CD14-positive monocyte (primary cell): Measurements from ENCODE around the gene TMEM63C. TPM values are rescaled to one million over a fixed set of nuclear protein-coding genes. Genes with fewer than 3 reads are reported as not detected.

Experiments used
- DNase-seq, 3 donors: peaks; one replicate each; pipeline ENCODE4 v3.0.0-alpha.2; 2011 to 2022
- H2AFZ ChIP-seq: 2 replicates; pipeline ENCODE4 v1.6.0; 2012; ENCODE audit warnings: mild to moderate bottlenecking, low read depth, low read length, inconsistent platforms; ENCODE audit not compliant: insufficient read depth, poor library complexity, severe bottlenecking
- H3K27ac ChIP-seq, 2 donors: 1 replicate in 1 of 2; 2 replicates in 1 of 2; pipeline ENCODE4 v1.5.1; 2012 to 2013; ENCODE audit warnings: low read length in 2 of 2, control low read depth in 1 of 2, inconsistent platforms in 1 of 2, low read depth in 1 of 2, mild to moderate bottlenecking in 1 of 2
- H3K27me3 ChIP-seq, 2 donors: one replicate each; pipeline versions ENCODE4 v1.6.0 to v1.6.1; 2011 to 2013; ENCODE audit warnings: low read length in 2 of 2; ENCODE audit not compliant: control insufficient read depth in 2 of 2, insufficient read depth in 2 of 2
- H3K36me3 ChIP-seq, 2 donors: replicated peaks in 1 of 2; 1 replicate in 1 of 2; 2 replicates in 1 of 2; pipeline versions ENCODE4 v1.5.1 to v1.6.1; 2012 to 2013; ENCODE audit warnings: low read length in 2 of 2, control low read depth in 1 of 2, inconsistent platforms in 1 of 2, mild to moderate bottlenecking in 1 of 2; ENCODE audit not compliant: insufficient read depth in 2 of 2, control insufficient read depth in 1 of 2
- H3K4me1 ChIP-seq, 2 donors: 1 replicate in 1 of 2; 2 replicates in 1 of 2; pipeline versions ENCODE4 v1.5.1 to v1.6.1; 2012 to 2013; ENCODE audit warnings: low read length in 2 of 2, control low read depth in 1 of 2, inconsistent platforms in 1 of 2, mild to moderate bottlenecking in 1 of 2, moderate library complexity in 1 of 2; ENCODE audit not compliant: insufficient read depth in 2 of 2, control insufficient read depth in 1 of 2
- H3K4me2 ChIP-seq: replicated peaks from 2 replicates; pipeline ENCODE3; 2012; ENCODE audit warnings: low read length, moderate library complexity, mild to moderate bottlenecking; ENCODE audit not compliant: poor library complexity, severe bottlenecking; ENCODE audit errors: extremely low read depth
- H3K4me3 ChIP-seq, 3 experiments: fragments of 200-600 bp in 1 of 3; sonication (generic) in 1 of 3; replicated peaks in 1 of 3; 1 replicate in 2 of 3; 2 replicates in 1 of 3; pipeline ENCODE4 v1.5.1; 2011 to 2013; ENCODE audit warnings: low read length in 3 of 3, mild to moderate bottlenecking in 3 of 3, control low read depth in 2 of 3, low read depth in 2 of 3, inconsistent platforms in 1 of 3, moderate library complexity in 1 of 3
- H3K79me2 ChIP-seq: 2 replicates; pipeline ENCODE4 v1.6.0; 2012; ENCODE audit warnings: mild to moderate bottlenecking, control low read depth, inconsistent platforms, low read length, moderate library complexity; ENCODE audit not compliant: insufficient read depth
- H3K9ac ChIP-seq: 2 replicates; pipeline ENCODE4 v1.6.0; 2017; ENCODE audit warnings: low read length, mild to moderate bottlenecking; ENCODE audit not compliant: insufficient read depth, poor library complexity, severe bottlenecking
- H3K9me3 ChIP-seq, 2 donors: replicated peaks in 1 of 2; 1 replicate in 1 of 2; 2 replicates in 1 of 2; pipeline versions ENCODE4 v1.5.1 to v1.6.1; 2012 to 2013; ENCODE audit warnings: low read length in 2 of 2, control low read depth in 1 of 2; ENCODE audit not compliant: control insufficient read depth in 1 of 2, insufficient read depth in 1 of 2
- H4K20me1 ChIP-seq: 2 replicates; pipeline ENCODE4 v1.6.0; 2012; ENCODE audit warnings: mild to moderate bottlenecking, low read length, control low read depth, moderate library complexity; ENCODE audit not compliant: insufficient read depth
- H3K27ac Mint-ChIP-seq, 7 donors: one replicate each; pipeline ENCODE4 v1.8.0; 2020; ENCODE audit warnings: mild to moderate bottlenecking in 7 of 7, mixed read lengths in 7 of 7, moderate library complexity in 6 of 7, inconsistent platforms in 2 of 7
- H3K27me3 Mint-ChIP-seq, 3 donors: one replicate each; pipeline ENCODE4 v1.8.0; 2021 to 2022; ENCODE audit warnings: low read depth in 3 of 3, mild to moderate bottlenecking in 3 of 3, mixed read lengths in 3 of 3, moderate library complexity in 3 of 3, inconsistent platforms in 1 of 3
- H3K36me3 Mint-ChIP-seq, 2 donors: one replicate each; pipeline ENCODE4 v1.8.0; 2020; ENCODE audit warnings: mixed read lengths in 2 of 2, inconsistent platforms in 1 of 2, mild to moderate bottlenecking in 1 of 2
- H3K4me1 Mint-ChIP-seq: one replicate; pipeline ENCODE4 v1.8.0; 2020; ENCODE audit warnings: mild to moderate bottlenecking, mixed read lengths
- H3K4me3 Mint-ChIP-seq, 2 donors: one replicate each; pipeline ENCODE4 v1.8.0; 2020; ENCODE audit warnings: mild to moderate bottlenecking in 2 of 2, mixed read lengths in 2 of 2, moderate library complexity in 1 of 2
- H3K9me3 Mint-ChIP-seq, 7 donors: one replicate each; pipeline ENCODE4 v1.8.0; 2020 to 2022; ENCODE audit warnings: mixed read lengths in 7 of 7, mild to moderate bottlenecking in 6 of 7, moderate library complexity in 6 of 7, inconsistent platforms in 2 of 7
- CTCF ChIP-seq: fragments of 200-600 bp; IDR thresholded peaks from one replicate; pipeline ENCODE4 v1.8.0; 2022; ENCODE audit warnings: antibody characterized with exemption, mild to moderate bottlenecking
- WGBS: methylation state at CpG from one replicate; pipeline ENCODE4 v1.1.5; 2013; ENCODE audit warnings: missing lambda C conversion rate; ENCODE audit not compliant: insufficient coverage; 5-methylcytosine and 5-hydroxymethylcytosine counted together
- intact Hi-C, 2 donors: fragments of 100-400 bp; cut with micrococcal nuclease; formaldehyde crosslinking; loops; one replicate each; pipeline versions ENCODE4 v1.15.0 to v1.15.1; 2023
- polyA plus RNA-seq, 3 donors: library from polyadenylated mRNA; depleted of rRNA in 1 of 3; unstranded in 2 of 3; stranded (reverse) in 1 of 3; fragments of 300-500 nt in 2 of 3; fragments of >200 nt in 1 of 3; fragmentation: Illumina TruSeq in 2 of 3; gene quantifications; 1 replicate in 2 of 3; 2 replicates in 1 of 3; pipeline ENCODE4 v1.2.3, GENCODE V29; 2012 to 2021

The TMEM63C gene
- polyA plus RNA-seq, 3 donors = 0.78 to 4.4 TPM; not detected in 1

- intact Hi-C loops = no loop called here
- Histone ChIP-seq H3K9ac (no peak overlapping the region), H3K27ac (no peak overlapping the region), H2AFZ (no peak overlapping the region), H3K4me3 (no peak overlapping the region), H3K79me2 (no peaks in the 10 kb centered on the region), H3K4me2 (no peak overlapping the region), H3K36me3 (no peaks in the 10 kb centered on the region), H3K27me3 (no peaks in the 10 kb centered on the region), H3K9me3 (no peaks in the 10 kb centered on the region), H4K20me1 (no peaks in the 10 kb centered on the region), H3K4me1 (no peaks in the 10 kb centered on the region)
- no peak for DNase-seq
- Mint-ChIP-seq H3K36me3 (no peaks in the 10 kb centered on the region), H3K4me1 (no peaks in the 10 kb centered on the region), H3K4me3 (no peak overlapping the region), H3K27ac (no peak overlapping the region), H3K27me3 (peaks cover 2 to 6% (median 3%) of the 10 kb centered on the region in 3 donors), H3K9me3 (peaks cover 0 to 2% (median 0%) of the 10 kb centered on the region in 7 donors)
- TF ChIP-seq CTCF = no peak
- WGBS = 91% methylated on average over 1 of the region's 3 CpGs
Observed at GRCh38 chr14:77231721-77232120, 50.1 kb downstream of the TMEM63C start.

- Histone ChIP-seq H3K4me1 (no peaks in the 10 kb centered on the region), H3K9me3 (no peaks in the 10 kb centered on the region), H3K27me3 (no peaks in the 10 kb centered on the region), H3K27ac (no peak overlapping the region), H3K4me3 (no peak overlapping the region), H3K9ac (no peak overlapping the region), H4K20me1 (no peaks in the 10 kb centered on the region), H3K36me3 (no peaks in the 10 kb centered on the region), H3K4me2 (no peak overlapping the region), H3K79me2 (no peaks in the 10 kb centered on the region), H2AFZ (no peak overlapping the region)
- TF ChIP-seq CTCF = no peak
- no peak overlapping the region for H3K4me3 Mint-ChIP-seq
- no peaks in the 10 kb centered on the region for H3K9me3 Mint-ChIP-seq
- H3K27ac Mint-ChIP-seq = no peak overlapping the region
- intact Hi-C loops = no loop called here
- no peak for DNase-seq
- H3K4me1 Mint-ChIP-seq = no peaks in the 10 kb centered on the region
- H3K36me3 Mint-ChIP-seq = no peaks in the 10 kb centered on the region
- H3K27me3 Mint-ChIP-seq = peaks cover 2 to 4% (median 3%) of the 10 kb centered on the region in 3 donors
- WGBS = 94% methylated on average over 4 of the region's 7 CpGs
Observed at GRCh38 chr14:77236814-77237213, 55.2 kb downstream of the TMEM63C start.
